ENCODE measurements around the gene CD63. TPM values are rescaled to one million over a fixed set of nuclear protein-coding genes. Genes with fewer than 3 reads are reported as not detected.
A peak's percentile ranks its signal among the peaks of the same experiment; 100 is the strongest.

CD63 gene
- total and polyA plus RNA-seq, 9 of the 15 experiments (the other 6 are each of a cell fraction or from before 2014, with no cell fraction given) = 313 to 735 (median 433) TPM

DNA sequence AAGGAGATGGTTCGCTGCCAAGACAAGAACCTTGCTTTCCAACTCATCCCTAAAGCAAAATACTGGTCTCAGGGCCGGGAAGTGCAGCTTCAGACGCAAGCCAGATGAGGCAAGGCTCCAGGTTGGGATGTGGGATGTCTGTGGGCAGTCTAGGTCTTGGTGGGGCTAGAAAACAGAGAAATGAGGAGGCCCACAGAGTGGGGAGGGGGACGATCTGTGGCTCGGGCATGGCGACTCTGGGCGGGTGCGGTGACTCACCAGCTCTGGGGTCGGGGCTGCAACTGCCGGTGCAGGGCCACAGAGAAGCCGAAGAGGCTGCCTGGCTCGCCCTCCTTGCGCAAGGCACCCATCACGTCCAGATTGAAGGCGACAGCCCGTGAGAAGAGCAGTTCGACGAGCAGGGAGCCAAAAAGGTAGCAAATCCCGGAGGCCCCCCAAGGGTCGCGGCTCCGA is 21.6 kb downstream of the CD63 start:
- ATAC-seq (peak; percentile 9; the same call in 2 of the 3 replicates), DNase-seq (ENCODE audit: extremely low read depth in 1 of 4, low spot score in 3 of 4) (no peak), FAIRE-seq (no peak)
- H3K79me2 ChIP-seq (ENCODE audit: control insufficient read depth, insufficient read depth, low read length) = no peaks in the 10 kb centered on the region
- peak overlapping the region in 1 of 2 experiments; percentile 87; a peak in 2 of 4 replicates for H3K9ac ChIP-seq (ENCODE audit: insufficient read depth in 1 of 2, low read depth in 2 of 2, low read length in 2 of 2)
- peaks cover 5% of the 10 kb centered on the region for H3K9me1 ChIP-seq (ENCODE audit: control insufficient read depth, insufficient read depth, low read length)
- ChIA-PET POLR2A (interaction anchor here (0.6 kb wide), 1 partner anchor 411 kb away, joined by 3 read pairs; the partner anchor contains the start of gene ZC3H10), CTCF (ENCODE audit: low intra/inter-chr PET ratio) (no interaction called here)
- H4K20me1 ChIP-seq (replicated peaks; ENCODE audit: control insufficient read depth, insufficient read depth, low read length) = no peaks in the 10 kb centered on the region; the same call in 1 of the 2 replicates
- H3K9me3 ChIP-seq (replicated peaks; ENCODE audit: control insufficient read depth, insufficient read depth, low read depth, low read length) = no peaks in the 10 kb centered on the region
- H3K4me1 ChIP-seq (replicated peaks in 1 of 2; ENCODE audit: control insufficient read depth in 2 of 2, insufficient read depth in 2 of 2, low read length in 2 of 2) = peaks cover 6 to 21% of the 10 kb centered on the region in 2 experiments; a peak in 4 of 5 replicates
- in situ Hi-C loops (cut with MboI) = no loop called here
- no peaks in the 10 kb centered on the region for H3K36me3 ChIP-seq (ENCODE audit: control insufficient read depth, insufficient read depth, low read length)
- intact Hi-C loops (cut with micrococcal nuclease) = loop anchor here (2.0 kb wide), 1 partner anchor 26 kb away; a partner anchor contains a TSS
- H3K4me3 ChIP-seq = peak overlapping the region; percentile 18; the same call in 1 of the 2 replicates
- H2AFZ ChIP-seq (ENCODE audit: low read depth, low read length) = no peak overlapping the region; the same call in 1 of the 2 replicates
- peak overlapping the region; percentile 59 for H3K4me2 ChIP-seq (ENCODE audit: insufficient read depth, low read length)
- 7% methylated on average over 20 of the region's 22 CpGs for WGBS (ENCODE audit: insufficient coverage, low coverage, missing lambda C conversion rate)
- H3K27ac ChIP-seq (ENCODE audit: extremely low read depth, low read depth, low read length) = no peak overlapping the region
- H3K27me3 ChIP-seq (ENCODE audit: control insufficient read depth in 2 of 2, insufficient read depth in 2 of 2, low read length in 2 of 2) = peaks cover 19 to 23% of the 10 kb centered on the region in 2 experiments
- no TSS peak for BruUV-seq (replicated peaks)
- TF ChIP-seq FOS (IDR thresholded peaks at IDR 0.05; ENCODE audit: extremely low read depth, insufficient read length) = no peak
- TF ChIP-seq SMAD3 (CRISPR knock-in tag; conservative IDR thresholded peaks at IDR 0.05) = no peak
- TF ChIP-seq, protein P1, sequence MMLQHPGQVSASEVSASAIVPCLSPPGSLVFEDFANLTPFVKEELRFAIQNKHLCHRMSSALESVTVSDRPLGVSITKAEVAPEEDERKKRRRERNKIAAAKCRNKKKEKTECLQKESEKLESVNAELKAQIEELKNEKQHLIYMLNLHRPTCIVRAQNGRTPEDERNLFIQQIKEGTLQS (IDR thresholded peaks at IDR 0.05) = peak; percentile 56
- TF ChIP-seq, protein P1 (CRISPR knock-in tag; conservative IDR thresholded peaks at IDR 0.05) = no peak
- 0 out of 2 replicates have a peak, but pooled peaks have one; percentile 19 for TF ChIP-seq ZBTB7A (IDR thresholded peaks at IDR 0.05; ENCODE audit: borderline replicate concordance, control insufficient read depth, low read depth, low read length)
- no peak for TF ChIP-seq KLF10 (CRISPR knock-in tag; IDR thresholded peaks at IDR 0.05)
- 0 out of 2 replicates have a peak, but pooled peaks have one; percentile 19 for TF ChIP-seq CEBPG (CRISPR knock-in tag; IDR thresholded peaks at IDR 0.05)
- peak in 1 of 2 experiments; percentile 41; a peak in 3 of 4 replicates for TF ChIP-seq CEBPG (tag; conservative IDR thresholded peaks at IDR 0.05 in 1 of 2, IDR thresholded peaks at IDR 0.05 in 1 of 2)
- no peak for TF ChIP-seq CTBP1 (IDR thresholded peaks at IDR 0.05; ENCODE audit: borderline replicate concordance)
- peak; percentile 46; the same call in 1 of the 2 replicates for TF ChIP-seq FOSL1 (tag; conservative IDR thresholded peaks at IDR 0.05)
- no peak for TF ChIP-seq ZNF140 (CRISPR knock-in tag; IDR thresholded peaks at IDR 0.05)
- no peak for TF ChIP-seq MAZ (CRISPR knock-in tag; conservative IDR thresholded peaks at IDR 0.05 in 1 of 2, IDR thresholded peaks at IDR 0.05 in 1 of 2)
- TF ChIP-seq RBFOX2 (IDR thresholded peaks at IDR 0.05; ENCODE audit: low read depth, low read length) = no peak
- no peak for TF ChIP-seq FOXA1 (IDR thresholded peaks at IDR 0.05; ENCODE audit: borderline replicate concordance)
- TF ChIP-seq, protein P2, sequence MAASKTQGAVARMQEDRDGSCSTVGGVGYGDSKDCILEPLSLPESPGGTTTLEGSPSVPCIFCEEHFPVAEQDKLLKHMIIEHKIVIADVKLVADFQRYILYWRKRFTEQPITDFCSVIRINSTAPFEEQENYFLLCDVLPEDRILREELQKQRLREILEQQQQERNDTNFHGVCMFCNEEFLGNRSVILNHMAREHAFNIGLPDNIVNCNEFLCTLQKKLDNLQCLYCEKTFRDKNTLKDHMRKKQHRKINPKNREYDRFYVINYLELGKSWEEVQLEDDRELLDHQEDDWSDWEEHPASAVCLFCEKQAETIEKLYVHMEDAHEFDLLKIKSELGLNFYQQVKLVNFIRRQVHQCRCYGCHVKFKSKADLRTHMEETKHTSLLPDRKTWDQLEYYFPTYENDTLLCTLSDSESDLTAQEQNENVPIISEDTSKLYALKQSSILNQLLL (CRISPR knock-in tag; IDR thresholded peaks at IDR 0.05; ENCODE audit: borderline replicate concordance) = no peak
- TF ChIP-seq BRD9 (IDR thresholded peaks at IDR 0.05; ENCODE audit: low read depth, partially characterized antibody) = no peak
- peak; percentile 85 for TF ChIP-seq CEBPB (tag; IDR thresholded peaks at IDR 0.05)
- peak in 1 of 2 experiments; percentile 29; a peak in 1 of 4 replicates for TF ChIP-seq NRF1 (conservative IDR thresholded peaks at IDR 0.05 in 1 of 2, IDR thresholded peaks at IDR 0.05 in 1 of 2)
- no peak for TF ChIP-seq E2F3 (CRISPR knock-in tag; IDR thresholded peaks at IDR 0.05)
- TF ChIP-seq LCOR (CRISPR knock-in tag; IDR thresholded peaks at IDR 0.05) = no peak

Data from K562 (cell line).